HFF-Myc (cell line): ENCODE measurements around the gene SOCS3.

Experiments
- DNase-seq: peaks from one replicate; pipeline ENCODE4 v3.0.0-alpha.2; 2011; ENCODE audit warnings: low read depth; ENCODE audit errors: extremely low read depth
- H3K4me3 ChIP-seq: replicated peaks from 2 replicates; pipeline ENCODE4 v1.5.1; 2011; ENCODE audit warnings: low read depth, mild to moderate bottlenecking, control low read depth, low read length
- CTCF ChIP-seq: IDR thresholded peaks from 2 replicates; pipeline ENCODE4 v1.5.1; 2012; ENCODE audit warnings: mild to moderate bottlenecking, low read depth, low read length, control low read depth; ENCODE audit errors: missing control alignments

Gene SOCS3

GRCh38 chr17:78329263-78330059 is 30.4 kb downstream of the SOCS3 start:
- TF ChIP-seq CTCF, result no peak
- DNase-seq, result no peak
- H3K4me3 ChIP-seq, result no peak overlapping the region

- no peak for TF ChIP-seq CTCF
- H3K4me3 ChIP-seq, result no peak overlapping the region
- no peak for DNase-seq
Measured at GRCh38 chr17:78327880-78328279, 32.0 kb downstream of the SOCS3 start.

GRCh38 chr17:78325076-78325687 is 34.7 kb downstream of the SOCS3 start:
- peak overlapping the region; percentile 18 for H3K4me3 ChIP-seq
- DNase-seq, result no peak
- no peak for TF ChIP-seq CTCF

- peak; percentile 92 for DNase-seq
- no peak for TF ChIP-seq CTCF
- H3K4me3 ChIP-seq, result peak overlapping the region; percentile 18
Measured at GRCh38 chr17:78324391-78325075, 35.3 kb downstream of the SOCS3 start.

- TF ChIP-seq CTCF, result no peak
- no peak overlapping the region for H3K4me3 ChIP-seq
- DNase-seq, result no peak
Measured at GRCh38 chr17:78323826-78324390, 36.0 kb downstream of the SOCS3 start.

GRCh38 chr17:78322858-78323455 is 36.9 kb downstream of the SOCS3 start:
- no peak for TF ChIP-seq CTCF
- no peak overlapping the region for H3K4me3 ChIP-seq
- DNase-seq, result no peak
